22Rv1 (cell line): ENCODE measurements around the gene TRIM69.

Experiments used
- ZFX ChIP-seq: fragments of 450-650 bp; IDR thresholded peaks from 2 replicates; pipeline ENCODE4 v1.6.1; 2017; ENCODE audit warnings: antibody characterized with exemption, borderline replicate concordance
- TF ChIP-seq, protein P1 (sequence below): fragments of 450-650 bp; IDR thresholded peaks from 2 replicates; pipeline ENCODE4 v1.5.1; 2017; ENCODE audit warnings: mild to moderate bottlenecking

DNA sequence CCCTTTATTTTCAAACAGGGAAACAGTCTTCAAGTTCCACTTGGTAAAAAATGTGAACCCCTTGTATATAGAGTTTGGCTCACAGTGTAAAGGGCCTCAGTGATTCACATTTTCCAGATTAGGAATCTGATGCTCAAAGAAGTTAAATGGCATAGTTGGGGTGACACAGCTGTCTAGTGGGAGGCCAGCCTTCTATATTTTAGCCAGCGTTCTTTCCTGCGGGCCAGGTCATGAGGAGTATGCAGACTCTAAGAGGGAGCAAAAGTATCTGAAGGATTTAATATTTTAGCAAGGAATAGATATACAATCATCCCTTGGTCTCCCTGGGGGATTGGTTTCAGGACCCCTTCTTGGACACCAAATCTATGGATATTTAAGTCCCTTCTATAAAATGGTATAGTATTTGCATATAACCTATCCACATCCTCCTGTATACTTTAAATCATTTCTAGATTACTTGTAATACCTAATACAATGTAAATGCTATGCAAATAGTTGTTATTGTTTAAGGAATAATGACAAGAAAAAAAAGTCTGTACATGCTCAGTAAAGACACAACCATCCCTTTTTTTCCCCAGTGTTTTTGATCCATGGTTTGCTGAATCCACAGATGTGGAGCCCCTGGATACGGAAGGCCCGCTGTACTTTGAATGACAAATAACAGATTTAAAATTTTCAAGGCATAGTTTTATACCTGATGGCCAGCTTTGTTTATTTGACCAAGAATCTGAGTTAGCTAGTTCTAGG lies 18.0 kb upstream of the TRIM69 start:
- TF ChIP-seq, protein P1, sequence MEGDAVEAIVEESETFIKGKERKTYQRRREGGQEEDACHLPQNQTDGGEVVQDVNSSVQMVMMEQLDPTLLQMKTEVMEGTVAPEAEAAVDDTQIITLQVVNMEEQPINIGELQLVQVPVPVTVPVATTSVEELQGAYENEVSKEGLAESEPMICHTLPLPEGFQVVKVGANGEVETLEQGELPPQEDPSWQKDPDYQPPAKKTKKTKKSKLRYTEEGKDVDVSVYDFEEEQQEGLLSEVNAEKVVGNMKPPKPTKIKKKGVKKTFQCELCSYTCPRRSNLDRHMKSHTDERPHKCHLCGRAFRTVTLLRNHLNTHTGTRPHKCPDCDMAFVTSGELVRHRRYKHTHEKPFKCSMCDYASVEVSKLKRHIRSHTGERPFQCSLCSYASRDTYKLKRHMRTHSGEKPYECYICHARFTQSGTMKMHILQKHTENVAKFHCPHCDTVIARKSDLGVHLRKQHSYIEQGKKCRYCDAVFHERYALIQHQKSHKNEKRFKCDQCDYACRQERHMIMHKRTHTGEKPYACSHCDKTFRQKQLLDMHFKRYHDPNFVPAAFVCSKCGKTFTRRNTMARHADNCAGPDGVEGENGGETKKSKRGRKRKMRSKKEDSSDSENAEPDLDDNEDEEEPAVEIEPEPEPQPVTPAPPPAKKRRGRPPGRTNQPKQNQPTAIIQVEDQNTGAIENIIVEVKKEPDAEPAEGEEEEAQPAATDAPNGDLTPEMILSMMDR, result no peak
- TF ChIP-seq ZFX, result no peak
